Central memory CD8-positive, alpha-beta T cell (primary cell): ENCODE results near the gene PCP4.

Experiments used
- ATAC-seq: fragments of 150-1000 bp; cut with Tn5 transposase; replicated peaks from 2 replicates; pipeline ENCODE4 v1.10.0; 2022; ENCODE audit warnings: mild to moderate bottlenecking, moderate FRiP score, moderate number of reproducible peaks; ENCODE audit not compliant: poor library complexity, severe bottlenecking; ENCODE audit errors: extremely low read depth
- DNase-seq, 2 donors: peaks; one replicate each; pipeline ENCODE4 v3.0.0; 2021; ENCODE audit warnings: low spot score in 2 of 2
- H3K27ac Mint-ChIP-seq: one replicate; pipeline ENCODE4 v1.8.0; 2022; ENCODE audit warnings: low read depth, mild to moderate bottlenecking, moderate library complexity, mixed read lengths
- H3K27me3 Mint-ChIP-seq: one replicate; pipeline ENCODE4 v1.8.0; 2022; ENCODE audit warnings: mixed read lengths
- H3K36me3 Mint-ChIP-seq: one replicate; pipeline ENCODE4 v1.8.0; 2022; ENCODE audit warnings: mild to moderate bottlenecking, moderate library complexity, mixed read lengths; ENCODE audit not compliant: insufficient read depth
- H3K4me1 Mint-ChIP-seq: one replicate; pipeline ENCODE4 v1.8.0; 2022; ENCODE audit warnings: mixed read lengths
- H3K4me3 Mint-ChIP-seq: one replicate; pipeline ENCODE4 v1.8.0; 2022; ENCODE audit warnings: mild to moderate bottlenecking, moderate library complexity, mixed read lengths
- H3K9me3 Mint-ChIP-seq: one replicate; pipeline ENCODE4 v1.8.0; 2022; ENCODE audit warnings: mixed read lengths

Gene PCP4

DNA sequence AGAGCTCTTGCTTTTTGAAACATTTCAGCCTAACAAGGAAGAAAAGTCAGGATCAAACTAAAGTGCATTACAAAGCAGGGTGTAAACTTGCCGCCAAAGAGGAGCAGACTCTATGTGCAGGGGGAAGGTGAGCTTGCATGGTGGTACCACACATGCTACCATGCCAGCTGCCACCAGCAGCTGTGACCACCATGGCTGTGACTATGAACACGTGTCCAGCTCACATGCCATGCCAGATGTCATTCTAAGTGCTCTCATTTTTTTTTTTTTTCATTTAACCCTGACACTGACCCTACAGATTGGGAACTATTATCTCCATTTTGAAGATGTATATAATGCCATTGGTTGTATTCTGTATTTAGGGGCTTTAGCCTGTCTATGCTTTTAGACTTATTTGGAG is 79.0 kb downstream of the PCP4 start:
- Mint-ChIP-seq H3K27me3 (no peaks in the 10 kb centered on the region), H3K4me1 (no peaks in the 10 kb centered on the region), H3K36me3 (no peaks in the 10 kb centered on the region), H3K27ac (no peak overlapping the region), H3K4me3 (no peak overlapping the region), H3K9me3 (peaks cover 34% of the 10 kb centered on the region)
- DNase-seq (no peak), ATAC-seq (no peak)

DNA sequence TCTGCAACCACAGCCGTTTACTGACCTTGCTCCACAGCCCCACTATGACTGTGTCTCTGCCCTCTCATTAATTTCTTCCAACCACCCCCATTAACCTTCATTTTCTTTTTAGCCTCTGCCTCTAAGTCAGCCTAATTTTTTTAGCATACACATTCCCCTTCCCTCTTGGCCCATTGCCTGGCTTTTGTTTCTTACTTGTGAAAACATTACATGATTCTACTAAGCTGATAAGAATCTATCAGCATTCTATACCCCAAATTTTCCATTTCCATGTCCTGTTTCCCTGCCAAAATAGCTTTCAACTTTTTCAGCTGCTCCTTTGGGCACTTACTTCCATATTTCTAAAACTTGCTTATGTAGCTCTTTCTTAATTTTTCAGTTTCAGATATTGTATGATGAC is 79.8 kb downstream of the PCP4 start:
- no peak overlapping the region for H3K27ac Mint-ChIP-seq
- peaks cover 42% of the 10 kb centered on the region for H3K9me3 Mint-ChIP-seq
- no peaks in the 10 kb centered on the region for H3K36me3 Mint-ChIP-seq
- H3K4me1 Mint-ChIP-seq, result no peaks in the 10 kb centered on the region
- no peak overlapping the region for H3K4me3 Mint-ChIP-seq
- no peak for ATAC-seq
- no peak for DNase-seq
- H3K27me3 Mint-ChIP-seq, result no peaks in the 10 kb centered on the region

DNA sequence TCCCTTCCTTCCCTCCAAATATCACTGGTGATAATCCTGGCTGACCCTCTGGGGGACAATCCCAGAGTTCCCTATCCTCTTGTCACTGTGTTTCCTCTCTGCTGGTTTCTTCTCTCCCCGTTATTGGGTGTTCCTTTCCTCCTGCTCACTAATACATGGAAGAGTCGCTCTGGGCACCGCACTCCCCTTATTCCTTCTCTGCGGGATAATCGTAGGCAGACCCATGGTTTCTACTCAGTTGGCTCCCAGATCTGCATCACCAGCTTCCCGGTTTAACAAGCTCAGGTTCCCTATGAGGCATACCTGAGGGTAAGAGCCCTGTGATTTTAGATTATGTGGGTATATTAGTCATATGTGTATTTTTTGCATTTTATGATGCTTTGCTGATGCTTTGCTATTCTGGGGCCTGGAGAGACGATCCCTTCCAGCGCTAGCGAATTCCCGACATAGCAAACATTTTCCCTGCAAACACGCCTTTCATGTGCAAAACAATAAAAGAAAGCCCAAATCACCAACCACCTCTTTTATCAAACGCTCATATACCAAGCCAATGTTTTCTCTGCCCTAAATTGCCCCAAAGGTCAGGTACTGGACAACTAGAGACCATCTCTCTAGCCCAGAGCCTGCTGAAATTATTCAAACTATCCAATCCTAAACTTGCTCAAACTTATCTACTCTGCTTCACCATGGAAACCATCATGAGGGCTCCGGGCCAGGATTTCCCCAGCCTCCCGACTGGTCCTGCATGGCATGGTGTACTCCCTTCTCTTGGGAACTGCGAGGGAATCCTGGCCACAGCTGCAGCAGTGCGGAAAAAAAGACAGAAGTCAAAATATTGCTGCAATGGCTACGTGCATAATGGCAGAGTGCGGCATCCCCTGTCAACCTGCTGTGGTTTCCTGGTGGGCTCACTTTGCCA is 84.2 kb downstream of the PCP4 start:
- H3K27ac Mint-ChIP-seq, result no peak overlapping the region

DNA sequence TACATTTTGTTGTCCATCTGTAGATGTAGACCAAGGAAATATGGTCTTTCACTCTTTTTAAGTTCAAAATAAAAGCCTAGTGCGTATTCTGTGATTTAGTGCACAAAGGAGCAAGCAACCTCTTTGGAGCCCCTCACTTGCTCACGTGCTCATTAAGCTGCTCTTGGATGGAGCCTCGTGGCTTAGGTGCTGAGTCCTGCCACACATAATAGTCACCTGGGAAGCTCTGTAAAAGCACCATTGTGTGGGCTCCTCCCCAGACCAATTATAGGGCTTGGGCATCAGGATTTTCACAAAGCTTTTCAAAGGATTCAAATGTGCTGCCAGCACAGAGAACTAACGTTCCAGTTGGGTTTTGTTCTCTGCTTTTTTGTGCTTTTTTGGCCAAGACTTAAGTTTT is 85.0 kb downstream of the PCP4 start:
- Mint-ChIP-seq H3K36me3 (no peaks in the 10 kb centered on the region), H3K4me1 (no peaks in the 10 kb centered on the region), H3K9me3 (peaks cover 27% of the 10 kb centered on the region), H3K27me3 (no peaks in the 10 kb centered on the region), H3K4me3 (no peak overlapping the region), H3K27ac (no peak overlapping the region)
- DNase-seq (no peak), ATAC-seq (no peak)

More for the DNA sequence above, 84.2 kb downstream of the PCP4 start:
- Mint-ChIP-seq H3K27me3 (no peaks in the 10 kb centered on the region), H3K36me3 (no peaks in the 10 kb centered on the region), H3K4me1 (no peaks in the 10 kb centered on the region), H3K4me3 (no peak overlapping the region), H3K9me3 (peaks cover 32% of the 10 kb centered on the region)
- DNase-seq (no peak), ATAC-seq (no peak)

DNA sequence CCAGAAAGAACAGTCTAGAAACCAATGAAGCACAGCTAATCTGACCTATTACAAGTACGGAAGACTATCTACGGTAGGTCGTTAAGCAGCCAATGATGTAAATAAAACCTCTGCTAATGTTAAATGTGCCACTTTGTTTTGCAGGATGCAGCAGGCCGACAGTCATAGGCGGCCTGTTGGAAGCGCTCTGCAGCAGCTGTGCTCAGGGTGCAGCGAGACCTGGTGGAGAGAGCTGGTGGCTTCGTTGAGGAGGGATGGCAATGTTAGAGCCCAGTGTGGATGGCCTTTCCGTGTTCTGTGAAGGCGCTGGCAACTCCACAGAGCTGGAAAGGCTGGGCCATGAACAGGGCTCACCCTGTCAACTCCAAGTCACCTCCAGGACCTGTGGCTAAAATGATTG is 87.3 kb downstream of the PCP4 start:
- ATAC-seq (no peak), DNase-seq (no peak)
- Mint-ChIP-seq H3K27ac (no peak overlapping the region), H3K27me3 (no peaks in the 10 kb centered on the region), H3K4me1 (no peaks in the 10 kb centered on the region), H3K36me3 (no peaks in the 10 kb centered on the region), H3K4me3 (no peak overlapping the region), H3K9me3 (peaks cover 18% of the 10 kb centered on the region)

DNA sequence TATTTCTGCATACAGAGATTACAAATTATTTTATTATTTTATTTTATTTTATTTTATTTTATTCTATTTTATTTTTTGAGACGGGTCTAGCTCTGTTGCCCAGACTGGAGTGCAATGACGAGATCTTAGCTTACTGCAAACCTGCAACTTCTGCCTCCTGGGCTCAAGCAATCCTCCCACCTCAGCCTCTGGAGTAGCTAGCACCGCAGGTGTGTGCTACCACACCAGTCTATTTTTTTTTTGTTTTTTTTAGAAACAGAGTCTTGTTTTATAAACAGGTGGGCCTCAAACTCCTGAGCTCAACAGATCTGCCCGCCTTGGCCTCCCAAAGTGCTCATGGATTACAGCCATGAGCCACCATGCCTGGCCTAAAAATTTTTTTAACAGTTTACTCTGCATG is 88.1 kb downstream of the PCP4 start:
- Mint-ChIP-seq H3K9me3 (peaks cover 24% of the 10 kb centered on the region), H3K4me3 (no peak overlapping the region), H3K4me1 (no peaks in the 10 kb centered on the region), H3K27me3 (no peaks in the 10 kb centered on the region), H3K36me3 (no peaks in the 10 kb centered on the region), H3K27ac (no peak overlapping the region)
- ATAC-seq, result no peak
- DNase-seq, result no peak

DNA sequence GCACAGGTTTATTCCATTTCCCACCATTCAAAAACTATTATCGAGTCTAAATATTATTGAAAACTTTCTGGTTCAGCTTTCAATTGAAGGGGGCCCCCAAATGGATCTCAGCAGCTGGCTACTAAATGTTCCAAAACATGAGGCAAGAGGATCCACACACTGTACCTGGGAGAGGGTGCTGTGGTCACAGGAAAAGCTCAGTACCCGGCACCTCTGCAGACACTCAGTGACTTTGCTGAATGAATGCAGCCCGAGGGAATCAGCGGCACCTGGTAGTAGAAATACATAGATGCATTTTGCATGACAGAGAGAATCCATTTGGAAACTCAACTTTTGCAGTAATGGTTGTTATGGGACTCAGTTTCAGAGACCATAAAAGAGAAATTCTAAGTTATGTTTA is 89.3 kb downstream of the PCP4 start:
- DNase-seq, result no peak
- peaks cover 19% of the 10 kb centered on the region for H3K9me3 Mint-ChIP-seq
- ATAC-seq, result no peak
- no peaks in the 10 kb centered on the region for H3K4me1 Mint-ChIP-seq
- H3K36me3 Mint-ChIP-seq, result no peaks in the 10 kb centered on the region
- H3K4me3 Mint-ChIP-seq, result no peak overlapping the region
- H3K27me3 Mint-ChIP-seq, result no peaks in the 10 kb centered on the region
- no peak overlapping the region for H3K27ac Mint-ChIP-seq

DNA sequence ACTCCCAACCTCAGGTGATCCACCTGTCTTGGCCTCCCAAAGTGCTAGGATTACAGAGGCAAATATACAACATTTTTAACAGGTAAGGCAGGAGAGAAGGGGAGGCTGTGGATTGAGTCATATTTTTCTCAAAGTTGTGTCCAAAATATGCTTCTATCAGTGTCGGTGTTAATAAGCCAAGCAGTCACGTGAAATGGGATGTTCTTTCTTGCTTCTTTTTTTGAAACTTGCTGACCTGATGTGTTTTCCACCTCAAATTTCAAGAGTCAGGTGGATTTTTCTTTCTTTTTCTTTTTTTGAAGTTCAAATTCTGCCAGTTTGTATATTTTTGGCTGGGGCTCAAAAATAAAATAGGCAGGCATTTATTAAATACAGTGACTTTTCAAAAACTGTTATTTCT is 91.5 kb downstream of the PCP4 start:
- DNase-seq (no peak), ATAC-seq (no peak)
- Mint-ChIP-seq H3K4me1 (no peaks in the 10 kb centered on the region), H3K4me3 (no peak overlapping the region), H3K36me3 (no peaks in the 10 kb centered on the region), H3K27ac (no peak overlapping the region), H3K9me3 (peaks cover 24% of the 10 kb centered on the region), H3K27me3 (no peaks in the 10 kb centered on the region)

DNA sequence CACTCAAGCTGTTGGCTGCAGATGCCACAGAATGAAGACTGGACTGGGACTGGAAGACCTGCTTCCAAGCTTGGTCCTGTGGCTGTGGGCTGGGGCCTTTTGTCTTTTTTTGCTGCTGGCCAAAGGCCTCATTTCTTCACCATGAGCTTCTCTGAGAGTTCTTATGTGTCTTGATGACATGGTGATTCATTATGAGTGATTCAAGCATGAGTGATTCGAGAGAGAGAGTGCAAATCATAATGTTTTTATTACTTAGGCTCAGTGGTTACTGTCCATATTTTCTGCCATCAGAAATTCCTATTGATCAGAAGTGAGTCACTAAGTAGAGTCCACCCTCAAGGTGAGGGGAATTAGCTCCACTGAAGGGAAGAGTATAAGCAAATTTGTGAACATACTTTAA is 94.0 kb downstream of the PCP4 start:
- DNase-seq (no peak), ATAC-seq (no peak)
- no peaks in the 10 kb centered on the region for H3K27me3 Mint-ChIP-seq
- H3K36me3 Mint-ChIP-seq, result no peaks in the 10 kb centered on the region
- H3K4me1 Mint-ChIP-seq, result no peaks in the 10 kb centered on the region
- no peak overlapping the region for H3K4me3 Mint-ChIP-seq
- H3K27ac Mint-ChIP-seq, result no peak overlapping the region
- peaks cover 24% of the 10 kb centered on the region for H3K9me3 Mint-ChIP-seq

DNA sequence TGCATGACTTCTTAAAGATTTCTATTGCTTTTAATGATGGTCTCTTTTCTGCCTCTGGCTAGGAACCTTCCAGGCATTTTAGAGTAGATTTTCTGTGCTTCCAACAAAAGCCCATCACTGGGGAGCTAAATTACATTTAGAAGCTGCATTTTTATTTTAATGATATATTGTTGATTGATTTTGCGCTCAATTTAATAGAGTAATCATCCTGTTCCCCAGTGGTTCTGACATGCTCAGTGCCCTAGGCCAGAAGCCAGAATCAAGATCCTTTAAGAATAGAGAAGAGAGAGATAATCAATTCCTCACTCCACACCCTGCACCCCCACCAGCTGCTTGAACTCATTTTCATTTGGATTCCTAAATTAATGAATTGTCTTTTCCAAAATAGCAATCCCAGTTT is 97.8 kb downstream of the PCP4 start:
- Mint-ChIP-seq H3K36me3 (no peaks in the 10 kb centered on the region), H3K4me3 (no peak overlapping the region), H3K9me3 (peaks cover 27% of the 10 kb centered on the region), H3K27me3 (no peaks in the 10 kb centered on the region), H3K27ac (no peak overlapping the region), H3K4me1 (no peaks in the 10 kb centered on the region)
- DNase-seq, result no peak
- no peak for ATAC-seq

DNA sequence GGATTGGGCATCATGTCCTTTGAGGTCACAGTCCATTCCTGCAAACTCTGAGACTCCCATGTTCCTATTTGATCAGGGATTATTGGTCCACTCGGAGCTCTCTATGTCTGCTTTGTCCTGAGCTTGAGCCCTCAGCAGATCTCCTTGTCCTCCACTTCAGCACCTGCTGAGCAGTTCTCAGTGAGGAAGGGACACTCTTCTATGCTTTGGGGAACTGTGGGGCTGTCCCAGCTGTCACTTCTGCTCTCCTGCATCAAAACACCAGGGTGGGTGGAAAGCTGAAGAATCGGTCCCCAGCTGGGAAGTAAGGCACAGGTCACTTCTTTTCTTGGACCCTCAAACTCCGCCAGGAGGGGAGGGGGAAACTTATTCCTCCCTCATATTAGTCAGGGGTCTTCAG is 99.5 kb downstream of the PCP4 start:
- DNase-seq (no peak), ATAC-seq (no peak)
- Mint-ChIP-seq H3K9me3 (peaks cover 25% of the 10 kb centered on the region), H3K4me3 (no peak overlapping the region), H3K27me3 (no peaks in the 10 kb centered on the region), H3K27ac (no peak overlapping the region), H3K36me3 (no peaks in the 10 kb centered on the region), H3K4me1 (no peaks in the 10 kb centered on the region)

DNA sequence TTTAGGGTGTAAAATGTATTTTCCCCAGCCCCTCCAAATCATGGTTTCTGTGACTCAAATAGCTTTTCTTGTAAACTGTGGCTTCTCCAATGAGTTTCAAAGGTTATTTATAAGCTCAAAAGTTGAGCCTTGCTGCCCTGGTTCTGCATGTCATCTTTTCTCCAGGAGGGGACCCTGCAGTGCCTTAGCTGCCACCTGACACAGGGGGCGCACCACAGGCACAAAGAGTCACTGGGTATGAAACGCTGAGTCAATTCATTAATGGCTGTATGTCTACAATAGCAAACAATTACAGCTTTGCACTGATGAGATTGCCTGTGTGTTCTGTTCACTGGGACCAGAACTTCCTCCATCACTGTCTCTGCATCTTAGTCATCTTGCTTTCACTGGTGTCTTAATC is 100.8 kb downstream of the PCP4 start:
- DNase-seq (no peak), ATAC-seq (no peak)
- peaks cover 15% of the 10 kb centered on the region for H3K9me3 Mint-ChIP-seq
- H3K4me3 Mint-ChIP-seq, result no peak overlapping the region
- H3K27ac Mint-ChIP-seq, result no peak overlapping the region
- H3K4me1 Mint-ChIP-seq, result no peaks in the 10 kb centered on the region
- H3K27me3 Mint-ChIP-seq, result no peaks in the 10 kb centered on the region
- H3K36me3 Mint-ChIP-seq, result no peaks in the 10 kb centered on the region

DNA sequence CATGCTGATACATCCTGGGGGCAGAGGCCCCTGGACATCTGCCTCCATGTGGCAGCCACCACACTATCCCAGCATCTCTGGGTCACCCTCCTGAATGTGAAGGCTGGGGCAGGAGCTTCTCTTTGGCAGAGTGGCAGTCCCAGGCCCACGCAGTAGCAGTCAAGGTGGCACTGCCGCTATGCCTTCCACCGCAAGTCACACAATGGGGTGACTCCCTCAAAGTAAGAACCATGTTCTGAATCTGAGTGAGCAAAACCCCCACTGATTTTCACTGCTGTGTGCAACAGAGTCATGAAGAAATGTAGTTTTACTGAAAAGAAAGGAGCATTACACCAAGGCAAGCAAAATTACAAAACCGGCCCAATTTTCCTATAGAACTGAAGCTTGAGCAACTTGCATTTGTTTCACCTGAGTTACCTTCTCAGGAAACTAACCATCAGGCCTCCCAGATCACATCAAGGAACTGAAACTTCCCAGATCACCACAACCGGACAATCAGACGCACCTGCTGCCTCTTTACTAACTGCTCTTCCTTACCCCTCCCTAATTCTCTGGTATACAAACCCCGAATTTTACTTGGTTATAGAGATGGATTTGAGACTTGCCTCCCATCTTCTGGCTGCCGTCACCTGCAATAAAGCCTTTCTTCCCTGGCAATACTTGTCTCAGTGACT is 102.6 kb downstream of the PCP4 start:
- no peak for DNase-seq

More for the DNA sequence above, 102.6 kb downstream of the PCP4 start:
- no peaks in the 10 kb centered on the region for H3K4me1 Mint-ChIP-seq
- peaks cover 14% of the 10 kb centered on the region for H3K9me3 Mint-ChIP-seq
- no peak overlapping the region for H3K4me3 Mint-ChIP-seq
- H3K27me3 Mint-ChIP-seq, result no peaks in the 10 kb centered on the region
- H3K27ac Mint-ChIP-seq, result no peak overlapping the region
- no peaks in the 10 kb centered on the region for H3K36me3 Mint-ChIP-seq
- no peak for ATAC-seq
